Nephron progenitor cell (in vitro differentiated cells): Measurements from ENCODE around the gene AOX1.
"Not testable (repeated sequence)": the region's sequence is repeated elsewhere in the genome, so short reads cannot be mapped to it uniquely, and the experiment has no call there.

ENCODE experiments used
- DNase-seq: peaks from one replicate; pipeline ENCODE4 v3.0.0; 2021
- H3K27ac Mint-ChIP-seq: 2 replicates; pipeline ENCODE4 v1.8.0; 2021; ENCODE audit warnings: mild to moderate bottlenecking, moderate library complexity, mixed read lengths
- H3K27me3 Mint-ChIP-seq: 2 replicates; pipeline ENCODE4 v1.8.0; 2021; ENCODE audit warnings: mild to moderate bottlenecking, low read depth, mixed read lengths; ENCODE audit not compliant: poor library complexity
- H3K36me3 Mint-ChIP-seq: 2 replicates; pipeline ENCODE4 v1.8.0; 2021; ENCODE audit warnings: low read depth, mixed read lengths
- H3K4me1 Mint-ChIP-seq: 2 replicates; pipeline ENCODE4 v1.8.0; 2021; ENCODE audit warnings: mixed read lengths
- H3K4me3 Mint-ChIP-seq: 2 replicates; pipeline ENCODE4 v1.8.0; 2021; ENCODE audit warnings: mild to moderate bottlenecking, moderate library complexity, mixed read lengths
- H3K9me3 Mint-ChIP-seq: 2 replicates; pipeline ENCODE4 v1.8.0; 2021; ENCODE audit warnings: mild to moderate bottlenecking, moderate library complexity, mixed read lengths
- CTCF ChIP-seq: fragments of 200-600 bp; sonication (generic); IDR thresholded peaks from 2 replicates; pipeline ENCODE4 v1.5.0; 2021; ENCODE audit warnings: antibody characterized with exemption

AOX1 gene

GRCh38 chr2:200604571-200605255 is 18.9 kb downstream of the AOX1 start:
- Mint-ChIP-seq H3K27ac (no peak overlapping the region), H3K36me3 (no peaks in the 10 kb centered on the region), H3K4me3 (no peak overlapping the region), H3K9me3 (peaks cover 9% of the 10 kb centered on the region), H3K4me1 (peaks cover 8% of the 10 kb centered on the region), H3K27me3 (peaks cover 4% of the 10 kb centered on the region)
- TF ChIP-seq CTCF, result no peak
- DNase-seq, result no peak

GRCh38 chr2:200608341-200609027 is 22.7 kb downstream of the AOX1 start:
- Mint-ChIP-seq H3K27me3 (peaks cover 13% of the 10 kb centered on the region), H3K36me3 (no peaks in the 10 kb centered on the region), H3K4me3 (no peak overlapping the region), H3K9me3 (peaks cover 9% of the 10 kb centered on the region), H3K27ac (no peak overlapping the region), H3K4me1 (no peaks in the 10 kb centered on the region)
- DNase-seq, result no peak
- TF ChIP-seq CTCF, result no peak

GRCh38 chr2:200609028-200609614 is 23.3 kb downstream of the AOX1 start:
- H3K36me3 Mint-ChIP-seq, result no peaks in the 10 kb centered on the region
- no peak overlapping the region for H3K4me3 Mint-ChIP-seq
- DNase-seq, result no peak
- no peaks in the 10 kb centered on the region for H3K4me1 Mint-ChIP-seq
- no peak overlapping the region for H3K27ac Mint-ChIP-seq
- H3K9me3 Mint-ChIP-seq, result peaks cover 9% of the 10 kb centered on the region
- peaks cover 13% of the 10 kb centered on the region for H3K27me3 Mint-ChIP-seq
- TF ChIP-seq CTCF, result no peak

GRCh38 chr2:200610217-200610616 is 24.4 kb downstream of the AOX1 start:
- not testable (repeated sequence) for H3K4me1 Mint-ChIP-seq, H3K27ac Mint-ChIP-seq, DNase-seq, H3K9me3 Mint-ChIP-seq, H3K36me3 Mint-ChIP-seq, H3K4me3 Mint-ChIP-seq
- H3K27me3 Mint-ChIP-seq, result peaks cover 16% of the 10 kb centered on the region

GRCh38 chr2:200613692-200614091 is 27.9 kb downstream of the AOX1 start:
- Mint-ChIP-seq H3K4me3 (no peak overlapping the region), H3K9me3 (no peaks in the 10 kb centered on the region), H3K27ac (no peak overlapping the region), H3K36me3 (no peaks in the 10 kb centered on the region), H3K4me1 (no peaks in the 10 kb centered on the region), H3K27me3 (peaks cover 16% of the 10 kb centered on the region)
- DNase-seq, result no peak
- no peak for TF ChIP-seq CTCF

- no peaks in the 10 kb centered on the region for H3K9me3 Mint-ChIP-seq
- no peak overlapping the region for H3K4me3 Mint-ChIP-seq
- H3K27me3 Mint-ChIP-seq, result peaks cover 16% of the 10 kb centered on the region
- DNase-seq, result no peak
- no peaks in the 10 kb centered on the region for H3K4me1 Mint-ChIP-seq
- H3K27ac Mint-ChIP-seq, result no peak overlapping the region
- no peaks in the 10 kb centered on the region for H3K36me3 Mint-ChIP-seq
- no peak for TF ChIP-seq CTCF
Observed at GRCh38 chr2:200614249-200614648, 28.4 kb downstream of the AOX1 start.
